ENCODE results near the gene CSTF3.

GRCh38 chr11:33125025-33125424 lies 36.3 kb downstream of the CSTF3 start:
- no peak for TF ChIP-seq CTCF (conservative IDR thresholded peaks at IDR 0.05; ENCODE audit: low read depth, low read length)
- TF ChIP-seq SMC3 (IDR thresholded peaks at IDR 0.05; ENCODE audit: low read depth, low read length): no peak
- TF ChIP-seq RFX5 (IDR thresholded peaks at IDR 0.05; ENCODE audit: low read depth, low read length): no peak
- TF ChIP-seq MAFK (IDR thresholded peaks at IDR 0.05; ENCODE audit: low read depth, low read length): no peak
- TF ChIP-seq USF2 (IDR thresholded peaks at IDR 0.05; ENCODE audit: low read depth, low read length): no peak
- TF ChIP-seq MXI1 (IDR thresholded peaks at IDR 0.05; ENCODE audit: borderline replicate concordance, low read depth, low read length): no peak
- no peak for TF ChIP-seq POLR2A (IDR thresholded peaks at IDR 0.05; ENCODE audit: low read depth, low read length)
- no peak for TF ChIP-seq NFE2L2 (IDR thresholded peaks at IDR 0.05; ENCODE audit: low read depth, low read length)
